Measurements from ENCODE around the gene HCFC1R1. TPM values are rescaled to one million over a fixed set of nuclear protein-coding genes. Genes with fewer than 3 reads are reported as not detected.
A peak's percentile ranks its signal among the peaks of the same experiment; 100 is the strongest.

Gene HCFC1R1
- total RNA-seq, 1 experiment from 2014 or later = 61.3 TPM

DNA sequence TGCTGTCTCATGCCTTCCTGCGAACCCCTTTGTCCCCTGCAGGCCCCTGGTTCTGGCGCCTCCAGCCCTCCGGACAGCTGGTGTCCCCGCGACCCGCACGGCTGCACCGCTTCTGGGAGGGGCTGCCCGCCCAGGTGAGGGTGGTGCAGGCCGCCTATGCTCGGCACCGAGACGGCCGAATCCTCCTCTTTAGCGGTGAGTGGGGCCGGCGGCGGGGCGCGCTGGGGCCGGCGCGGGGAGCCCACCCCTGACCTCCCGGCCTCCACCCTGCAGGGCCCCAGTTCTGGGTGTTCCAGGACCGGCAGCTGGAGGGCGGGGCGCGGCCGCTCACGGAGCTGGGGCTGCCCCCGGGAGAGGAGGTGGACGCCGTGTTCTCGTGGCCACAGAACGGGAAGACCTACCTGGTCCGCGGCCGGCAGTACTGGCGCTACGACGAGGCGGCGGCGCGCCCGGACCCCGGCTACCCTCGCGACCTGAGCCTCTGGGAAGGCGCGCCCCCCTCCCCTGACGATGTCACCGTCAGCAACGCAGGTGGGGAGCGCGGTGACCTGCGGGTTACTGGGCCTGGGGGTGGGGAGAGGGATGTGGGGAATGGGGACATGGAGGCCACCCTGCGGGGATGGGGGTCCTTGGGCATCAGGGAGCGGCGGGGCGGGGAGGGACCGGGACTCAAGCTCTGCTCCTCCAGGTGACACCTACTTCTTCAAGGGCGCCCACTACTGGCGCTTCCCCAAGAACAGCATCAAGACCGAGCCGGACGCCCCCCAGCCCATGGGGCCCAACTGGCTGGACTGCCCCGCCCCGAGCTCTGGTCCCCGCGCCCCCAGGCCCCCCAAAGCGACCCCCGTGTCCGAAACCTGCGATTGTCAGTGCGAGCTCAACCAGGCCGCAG, 34.6 kb upstream of the HCFC1R1 start:
- Histone ChIP-seq H2AK5ac (ENCODE audit: insufficient read length, low read length) (no peak overlapping the region), H3K4me2 (ENCODE audit: insufficient read depth, insufficient read length, low read length) (peak overlapping the region; percentile 58), H3K27me3 (ENCODE audit: insufficient read depth, low read length) (peaks cover 2% of the 10 kb centered on the region; the same call in 1 of the 2 replicates), H3K14ac (ENCODE audit: insufficient read depth, low read length) (no peak overlapping the region; the same call in 1 of the 2 replicates), H3K4ac (ENCODE audit: low read depth, low read length) (no peak overlapping the region), H3K4me1 (ENCODE audit: insufficient read depth, low read length) (no peaks in the 10 kb centered on the region), H4K5ac (ENCODE audit: insufficient read length, low read depth, low read length) (no peak overlapping the region), H4K8ac (replicated peaks; ENCODE audit: insufficient read length, low read depth, low read length) (no peak overlapping the region), H4K91ac (ENCODE audit: insufficient read length, low read depth, low read length) (no peak overlapping the region), H3K23ac (ENCODE audit: insufficient read length, low read depth, low read length) (no peak overlapping the region), H2BK15ac (ENCODE audit: low read depth, low read length) (no peak overlapping the region), H2BK12ac (ENCODE audit: insufficient read length, low read depth, low read length) (no peak overlapping the region), H2BK5ac (ENCODE audit: insufficient read length, low read length) (no peak overlapping the region), H3K9me3 (ENCODE audit: control insufficient read depth, low read depth, low read length) (no peaks in the 10 kb centered on the region), H2AFZ (ENCODE audit: low read length) (no peak overlapping the region), H3K27ac (ENCODE audit: insufficient read length, low read depth, low read length) (no peak overlapping the region), H3K79me1 (ENCODE audit: insufficient read depth, low read depth, low read length, poor library complexity, severe bottlenecking) (no peaks in the 10 kb centered on the region), H4K20me1 (ENCODE audit: control insufficient read depth, insufficient read depth, insufficient read length) (no peaks in the 10 kb centered on the region), H3K18ac (ENCODE audit: insufficient read length, low read depth, low read length) (no peak overlapping the region), H2BK120ac (ENCODE audit: low read depth, low read length, poor library complexity, severe bottlenecking) (no peak overlapping the region), H2BK20ac (ENCODE audit: low read depth, low read length, poor library complexity, severe bottlenecking) (no peak overlapping the region), H3T11ph (ENCODE audit: low read length) (no peak overlapping the region), H3K79me2 (ENCODE audit: insufficient read depth, low read length) (no peaks in the 10 kb centered on the region), H3K56ac (ENCODE audit: insufficient read length, low read depth, low read length) (no peak overlapping the region), H3K9ac (ENCODE audit: extremely low read depth, insufficient read length, low read length) (no peak overlapping the region), H3K23me2 (ENCODE audit: insufficient read length, low read depth, low read length, poor library complexity, severe bottlenecking) (peaks cover 14% of the 10 kb centered on the region)
- Mint-ChIP-seq H3K36me3 (ENCODE audit: insufficient read depth in 1 of 3, low read depth in 3 of 3) (peaks cover 6 to 23% (median 14%) of the 10 kb centered on the region in 3 experiments), H3K9me3 (no peaks in the 10 kb centered on the region; a peak in 2 of 5 replicates), H3K4me3 (peak overlapping the region; percentile 75 to 83), H3K27me3 (ENCODE audit: low read depth) (peaks cover 35% of the 10 kb centered on the region), H3K27ac (no peak overlapping the region), H3K4me1 (peaks cover 20 to 36% of the 10 kb centered on the region in 2 experiments)
- TF ChIP-seq, protein P1, sequence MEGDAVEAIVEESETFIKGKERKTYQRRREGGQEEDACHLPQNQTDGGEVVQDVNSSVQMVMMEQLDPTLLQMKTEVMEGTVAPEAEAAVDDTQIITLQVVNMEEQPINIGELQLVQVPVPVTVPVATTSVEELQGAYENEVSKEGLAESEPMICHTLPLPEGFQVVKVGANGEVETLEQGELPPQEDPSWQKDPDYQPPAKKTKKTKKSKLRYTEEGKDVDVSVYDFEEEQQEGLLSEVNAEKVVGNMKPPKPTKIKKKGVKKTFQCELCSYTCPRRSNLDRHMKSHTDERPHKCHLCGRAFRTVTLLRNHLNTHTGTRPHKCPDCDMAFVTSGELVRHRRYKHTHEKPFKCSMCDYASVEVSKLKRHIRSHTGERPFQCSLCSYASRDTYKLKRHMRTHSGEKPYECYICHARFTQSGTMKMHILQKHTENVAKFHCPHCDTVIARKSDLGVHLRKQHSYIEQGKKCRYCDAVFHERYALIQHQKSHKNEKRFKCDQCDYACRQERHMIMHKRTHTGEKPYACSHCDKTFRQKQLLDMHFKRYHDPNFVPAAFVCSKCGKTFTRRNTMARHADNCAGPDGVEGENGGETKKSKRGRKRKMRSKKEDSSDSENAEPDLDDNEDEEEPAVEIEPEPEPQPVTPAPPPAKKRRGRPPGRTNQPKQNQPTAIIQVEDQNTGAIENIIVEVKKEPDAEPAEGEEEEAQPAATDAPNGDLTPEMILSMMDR (conservative IDR thresholded peaks at IDR 0.05) = peak; percentile 33; the same call in 2 of the 3 replicates
- WGBS (ENCODE audit: extremely low coverage, insufficient read length, low lambda C conversion rate) = no CpG with 5 or more reads among the region's 77 CpGs
- peak; percentile 85 for DNase-seq

Data from H9 (cell line).